HG03095 (cell line): ENCODE results near the gene MGAT4C.
"Not testable (repeated sequence)": the region's sequence is repeated elsewhere in the genome, so short reads cannot be mapped to it uniquely, and the experiment has no call there.

ENCODE experiments used
- ATAC-seq: cut with Tn5 transposase; IDR thresholded peaks from one replicate; pipeline ENCODE4 v1.9.1; 2021; ENCODE audit warnings: moderate library complexity; ENCODE audit not compliant: unreplicated experiment

Gene MGAT4C

GRCh38 chr12:86256163-86256562, at the start of gene MGAT4C:
Gene MGAT4C, minus strand, starts transcription at chr12:86256391.
- ATAC-seq: no peak

DNA sequence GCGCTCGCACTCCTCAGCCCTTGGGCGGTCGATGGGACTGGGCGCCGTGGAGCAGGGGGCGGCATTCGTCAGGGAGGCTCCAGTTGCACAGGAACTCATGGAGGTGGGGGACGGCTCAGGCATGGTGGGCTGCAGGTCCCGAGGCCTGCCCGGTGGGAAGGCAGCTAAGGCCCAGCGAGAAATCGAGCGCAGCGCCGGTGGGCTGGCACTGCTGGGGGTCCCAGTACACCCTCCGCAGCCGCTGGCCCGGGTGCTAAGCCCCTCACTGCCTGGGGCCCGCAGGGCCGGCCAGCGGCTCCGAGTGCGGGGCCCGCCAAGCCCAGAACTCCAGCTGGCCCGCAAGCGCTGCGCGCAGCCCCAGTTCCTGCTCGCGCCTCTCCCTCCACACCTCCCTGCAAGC, 40.2 kb upstream of the MGAT4C start:
- not testable (repeated sequence) for ATAC-seq

- no peak for ATAC-seq
Measured at GRCh38 chr12:86293682-86294240, 37.6 kb upstream of the MGAT4C start.

DNA sequence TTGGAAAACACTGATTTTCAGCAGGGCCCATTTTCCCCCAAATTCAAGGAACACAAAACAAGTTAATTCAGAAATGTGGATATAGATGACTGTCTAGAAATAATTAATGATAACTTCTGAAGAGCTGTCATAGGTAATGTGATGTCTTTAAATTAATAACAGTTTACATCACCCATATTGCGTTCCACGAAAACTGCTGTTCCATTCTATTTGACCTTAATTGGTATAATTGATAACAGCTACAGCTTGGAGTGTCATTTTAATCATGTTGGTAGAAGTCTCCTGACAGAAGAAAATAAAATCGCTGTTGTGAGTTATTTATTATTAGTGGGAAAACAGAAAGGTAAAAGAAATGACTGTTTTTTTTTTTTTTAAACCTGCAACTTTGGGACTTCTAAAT, 36.3 kb upstream of the MGAT4C start:
- no peak for ATAC-seq

- ATAC-seq: no peak
Measured at GRCh38 chr12:86290615-86291014, 34.4 kb upstream of the MGAT4C start.

- no peak for ATAC-seq
Measured at GRCh38 chr12:86286119-86286518, 29.9 kb upstream of the MGAT4C start.

GRCh38 chr12:86283620-86284019, 27.4 kb upstream of the MGAT4C start:
- no peak for ATAC-seq

DNA sequence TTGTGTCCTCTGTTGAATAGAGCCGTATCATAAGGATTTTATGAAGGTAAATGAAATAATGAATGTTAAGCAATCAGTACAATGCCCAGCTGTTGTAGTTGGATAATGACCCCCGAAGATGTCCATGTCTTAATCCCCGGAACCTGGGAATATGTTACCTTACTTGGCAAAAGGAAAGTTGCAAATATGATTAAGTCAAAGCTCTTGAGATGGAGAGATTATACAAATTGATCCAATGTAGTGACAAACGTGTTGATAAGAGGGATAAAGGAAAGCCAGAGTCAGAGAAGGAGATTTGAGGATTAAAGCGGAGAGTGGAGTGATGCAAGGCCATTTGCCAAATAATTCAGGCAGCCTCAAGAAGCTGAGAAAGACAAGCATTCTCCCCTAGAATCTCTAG, 19.2 kb upstream of the MGAT4C start:
- ATAC-seq: no peak

- ATAC-seq: no peak
Measured at GRCh38 chr12:86265329-86265695, 9.1 kb upstream of the MGAT4C start.

DNA sequence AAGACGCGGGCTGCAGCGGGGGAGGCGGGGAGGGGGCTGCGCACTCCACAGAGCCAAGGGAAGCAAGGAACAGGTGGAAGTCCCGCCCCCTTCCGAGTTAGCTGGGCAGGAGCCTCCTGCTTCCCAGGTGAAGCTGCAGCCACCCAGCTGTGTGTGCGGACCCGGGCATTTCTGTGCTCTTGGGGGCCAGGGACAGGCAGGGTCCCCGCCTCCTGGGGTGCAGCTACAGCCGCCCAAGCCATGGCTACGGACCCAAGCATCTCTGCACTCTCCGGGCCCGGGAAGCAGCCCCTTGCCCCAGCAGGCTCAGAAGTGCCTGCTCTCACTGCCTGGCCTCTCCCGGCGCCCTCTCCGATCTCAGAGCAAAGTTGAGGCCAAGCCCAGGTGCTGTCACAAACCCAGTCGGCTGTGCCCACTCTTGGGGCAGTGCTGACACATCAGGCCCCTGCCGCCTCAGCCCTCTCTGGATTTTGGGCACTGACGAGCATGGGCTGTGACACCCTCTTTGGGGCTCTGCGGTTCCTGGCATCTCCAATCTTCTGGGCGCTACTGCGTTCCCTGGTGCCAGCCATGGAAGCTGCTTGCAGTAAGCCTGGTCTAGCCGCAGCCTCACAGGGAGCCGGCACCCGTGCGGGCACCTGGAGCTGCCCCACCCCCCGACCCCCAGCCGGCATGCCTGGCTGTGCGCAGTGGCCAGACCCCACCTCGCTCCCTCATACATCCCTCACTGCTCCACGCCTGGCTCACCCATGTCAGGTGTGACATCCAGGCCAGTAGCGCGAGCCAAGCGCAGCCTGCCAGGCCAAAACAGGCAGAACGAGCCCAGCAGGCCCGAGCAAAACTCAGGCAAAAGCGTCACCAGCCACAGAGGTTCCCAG, 8.5 kb upstream of the MGAT4C start:
- no peak for ATAC-seq

- ATAC-seq: no peak
Measured at GRCh38 chr12:86261578-86261977, 5.4 kb upstream of the MGAT4C start.

DNA sequence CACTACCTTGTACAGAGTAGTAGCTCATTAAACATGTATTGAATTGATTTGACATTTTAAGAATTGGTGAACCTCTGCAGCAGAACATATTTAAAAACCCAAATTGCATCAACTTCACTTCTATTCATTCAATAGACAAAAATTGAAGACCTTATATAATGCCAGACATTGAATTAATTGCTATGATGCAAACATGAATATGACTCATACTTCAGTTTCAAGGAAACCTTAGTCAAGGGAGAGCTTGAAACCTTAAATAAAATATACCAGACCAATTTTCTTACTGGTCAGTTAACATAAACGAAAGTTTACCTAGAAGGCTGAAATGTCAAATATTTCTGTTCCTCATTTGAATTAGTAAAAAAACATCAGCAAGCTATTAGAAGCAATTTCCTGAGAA, 5.0 kb upstream of the MGAT4C start:
- no peak for ATAC-seq

DNA sequence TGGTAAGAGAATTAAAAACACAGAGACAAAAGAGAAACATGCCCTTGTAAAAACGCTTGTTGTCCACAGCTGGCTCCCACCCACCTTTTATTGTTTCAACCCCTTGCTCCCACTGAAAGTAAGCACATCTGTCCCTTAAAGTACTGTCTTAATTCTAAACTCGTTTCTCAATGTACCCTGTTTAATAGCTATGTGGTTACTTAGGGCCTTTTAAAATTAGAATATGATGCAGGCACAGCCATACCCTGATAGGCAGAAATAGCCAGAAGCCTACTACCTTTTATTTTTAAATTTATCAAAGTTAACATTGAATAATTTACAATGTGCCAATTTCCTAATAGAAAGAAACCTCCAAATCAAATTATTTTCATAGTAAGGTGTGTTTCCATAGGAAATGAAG, 4.0 kb upstream of the MGAT4C start:
- ATAC-seq: no peak

GRCh38 chr12:86257134-86257533, 943 bp upstream of the MGAT4C start:
- no peak for ATAC-seq

- no peak for ATAC-seq
Measured at GRCh38 chr12:86254399-86255107, 1.6 kb downstream of the MGAT4C start.

GRCh38 chr12:86249851-86250250, 6.3 kb downstream of the MGAT4C start:
- no peak for ATAC-seq

DNA sequence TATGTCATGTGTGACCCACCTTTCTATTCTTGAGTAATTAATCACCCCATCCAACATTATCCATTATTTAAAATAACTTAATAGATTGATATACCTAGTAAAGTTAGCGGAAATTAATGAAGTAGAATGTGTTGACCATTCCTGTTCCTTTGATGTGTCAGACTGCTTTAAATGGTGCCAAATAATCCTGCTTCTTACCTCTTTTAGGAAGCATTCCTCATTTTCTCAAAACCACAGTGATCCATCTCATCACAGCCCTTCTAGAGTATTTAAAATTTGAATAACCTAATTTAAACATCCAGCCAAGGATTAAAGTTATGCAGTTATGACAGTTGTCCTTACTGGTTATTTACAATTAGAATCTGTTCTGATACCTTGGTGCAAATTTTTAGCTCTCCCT, 6.9 kb downstream of the MGAT4C start:
- ATAC-seq: no peak

GRCh38 chr12:86247871-86248270, 8.3 kb downstream of the MGAT4C start:
- no peak for ATAC-seq

- ATAC-seq: no peak
Measured at GRCh38 chr12:86241600-86241999, 14.6 kb downstream of the MGAT4C start.

- no peak for ATAC-seq
Measured at GRCh38 chr12:86234316-86234855, 21.8 kb downstream of the MGAT4C start.

- ATAC-seq: no peak
Measured at GRCh38 chr12:86233126-86233525, 23.1 kb downstream of the MGAT4C start.
